BLaER1 (cell line): ENCODE data around the gene CHMP4B.
A peak's percentile ranks its signal among the peaks of the same experiment; 100 is the strongest.

Experiments used
- H3K27ac ChIP-seq: shearing (Covaris generic); formaldehyde crosslinking; 2 replicates; pipeline ENCODE4 v1.8.1; 2022
- H3K27me3 ChIP-seq: shearing (Covaris generic); formaldehyde crosslinking; 2 replicates; pipeline ENCODE4 v1.8.1; 2022
- H3K36me3 ChIP-seq: shearing (Covaris generic); formaldehyde crosslinking; 2 replicates; pipeline ENCODE4 v1.8.1; 2022
- H3K4me1 ChIP-seq: shearing (Covaris generic); formaldehyde crosslinking; 2 replicates; pipeline ENCODE4 v1.8.1; 2022
- H3K4me2 ChIP-seq: shearing (Covaris generic); formaldehyde crosslinking; 2 replicates; pipeline ENCODE4 v1.8.1; 2022
- H3K4me3 ChIP-seq: shearing (Covaris generic); formaldehyde crosslinking; 2 replicates; pipeline ENCODE4 v1.8.1; 2022
- H3K9ac ChIP-seq: shearing (Covaris generic); formaldehyde crosslinking; 2 replicates; pipeline ENCODE4 v1.8.1; 2022
- H3K9me3 ChIP-seq: shearing (Covaris generic); formaldehyde crosslinking; 2 replicates; pipeline ENCODE4 v1.8.1; 2022
- H4K20me1 ChIP-seq: shearing (Covaris generic); formaldehyde crosslinking; 2 replicates; pipeline ENCODE4 v1.8.1; 2022
- Cebpa-rat ChIP-seq: shearing (Covaris generic); IDR thresholded peaks from 2 replicates; pipeline ENCODE4 v1.8.1; 2022

The CHMP4B gene

DNA sequence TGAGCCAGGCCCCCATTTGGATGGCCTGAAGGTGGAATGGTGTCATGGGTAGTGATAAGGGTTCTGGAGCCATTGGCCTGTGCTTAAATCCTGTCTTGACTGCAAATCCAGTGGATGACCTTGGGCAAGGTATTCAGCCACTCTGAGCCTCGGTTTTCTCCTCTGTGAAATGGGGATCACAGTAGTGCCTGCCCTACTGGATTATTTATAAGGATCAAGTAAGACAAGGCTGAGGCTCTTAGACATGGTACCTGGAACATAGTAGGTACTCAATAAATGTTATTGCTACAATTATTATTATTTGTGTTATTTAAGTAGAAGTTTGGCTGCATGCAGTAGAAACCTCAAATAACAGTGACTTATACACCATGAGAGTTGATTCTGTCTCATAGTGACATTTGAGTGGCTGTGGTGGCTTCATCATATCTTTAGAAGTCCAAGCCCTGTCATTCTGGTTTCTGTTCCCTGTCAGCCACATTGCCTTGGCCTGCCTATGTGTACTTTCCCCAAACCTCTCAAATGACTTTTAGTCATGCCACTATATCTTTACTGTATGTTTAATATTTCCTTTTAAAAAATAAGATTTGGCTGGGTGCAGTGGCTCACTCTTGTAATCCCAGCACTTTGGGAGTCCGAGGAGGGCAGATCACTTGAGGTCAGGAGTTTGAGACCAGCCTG lies 37.6 kb upstream of the CHMP4B start:
- no peaks in the 10 kb centered on the region for H3K9me3 ChIP-seq
- no peak overlapping the region for H3K4me3 ChIP-seq
- H3K4me1 ChIP-seq, result peaks cover 16% of the 10 kb centered on the region
- H4K20me1 ChIP-seq, result no peaks in the 10 kb centered on the region
- H3K36me3 ChIP-seq, result peaks cover under 1% of the 10 kb centered on the region; the same call in 1 of the 2 replicates
- H3K4me2 ChIP-seq, result no peak overlapping the region
- no peak overlapping the region for H3K9ac ChIP-seq
- no peak for TF ChIP-seq Cebpa-rat
- no peak overlapping the region for H3K27ac ChIP-seq
- no peaks in the 10 kb centered on the region for H3K27me3 ChIP-seq

DNA sequence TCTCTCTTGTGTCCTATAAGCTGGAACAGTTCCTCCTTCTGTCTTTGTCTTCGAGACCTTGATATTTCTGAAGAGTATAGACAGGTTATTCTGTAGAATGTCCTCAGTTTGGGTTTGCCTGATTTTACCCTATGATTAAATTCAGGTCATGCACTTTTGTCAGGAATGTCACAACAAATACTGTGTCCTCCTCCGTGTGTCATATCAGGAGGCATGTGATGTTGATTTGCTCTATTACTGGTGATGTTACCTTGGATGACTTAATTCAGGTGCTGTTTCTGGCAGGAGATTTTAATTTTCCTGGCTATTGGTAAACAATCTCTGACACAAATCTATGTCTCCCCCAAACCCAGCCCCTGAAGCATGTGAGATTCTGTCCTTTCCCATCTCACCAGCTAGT lies 33.3 kb upstream of the CHMP4B start:
- no peak overlapping the region for H3K4me3 ChIP-seq
- H3K4me2 ChIP-seq, result peak overlapping the region; percentile 70
- H4K20me1 ChIP-seq, result no peaks in the 10 kb centered on the region
- H3K4me1 ChIP-seq, result peaks cover 40% of the 10 kb centered on the region
- peaks cover 11% of the 10 kb centered on the region; the same call in 1 of the 2 replicates for H3K36me3 ChIP-seq
- TF ChIP-seq Cebpa-rat, result no peak
- H3K9ac ChIP-seq, result no peak overlapping the region
- peak overlapping the region; percentile 73 for H3K27ac ChIP-seq
- no peaks in the 10 kb centered on the region for H3K9me3 ChIP-seq
- H3K27me3 ChIP-seq, result no peaks in the 10 kb centered on the region

GRCh38 chr20:33781133-33781532 lies 30.0 kb upstream of the CHMP4B start:
- H3K9me3 ChIP-seq, result no peaks in the 10 kb centered on the region
- no peak overlapping the region for H3K9ac ChIP-seq
- H3K4me2 ChIP-seq, result no peak overlapping the region
- TF ChIP-seq Cebpa-rat, result no peak
- no peak overlapping the region for H3K4me3 ChIP-seq
- H3K4me1 ChIP-seq, result peaks cover 48% of the 10 kb centered on the region
- 0 out of 2 replicates have a peak, but pooled peaks cover 11% of the 10 kb centered on the region for H3K36me3 ChIP-seq
- H3K27me3 ChIP-seq, result no peaks in the 10 kb centered on the region
- H3K27ac ChIP-seq, result 0 out of 2 replicates have a peak overlapping the region, but pooled peaks have one; percentile 35
- no peaks in the 10 kb centered on the region for H4K20me1 ChIP-seq

DNA sequence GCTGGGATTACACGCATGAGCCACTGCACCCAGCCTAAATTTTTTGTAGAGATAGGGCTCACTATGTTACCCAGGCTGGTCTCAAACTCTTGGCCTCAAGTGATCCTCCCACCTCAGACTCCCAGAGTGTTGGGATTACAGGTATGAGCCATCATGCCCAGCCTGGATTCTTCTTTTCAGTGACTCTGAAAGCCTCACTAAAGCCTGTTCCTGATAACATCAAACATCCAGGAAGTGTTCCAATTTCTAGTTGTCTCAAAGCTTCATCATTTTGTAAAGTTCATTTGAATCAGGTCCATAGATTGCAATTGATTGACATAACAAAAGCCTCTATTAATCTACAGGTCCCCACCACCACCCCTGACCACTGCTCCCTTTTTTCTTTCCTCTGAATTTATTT lies 29.2 kb upstream of the CHMP4B start:
- H3K9ac ChIP-seq, result no peak overlapping the region
- H3K27ac ChIP-seq, result no peak overlapping the region
- TF ChIP-seq Cebpa-rat, result no peak
- no peaks in the 10 kb centered on the region for H3K27me3 ChIP-seq
- H3K4me3 ChIP-seq, result no peak overlapping the region
- H3K9me3 ChIP-seq, result no peaks in the 10 kb centered on the region
- 0 out of 2 replicates have a peak, but pooled peaks cover 11% of the 10 kb centered on the region for H3K36me3 ChIP-seq
- no peaks in the 10 kb centered on the region for H4K20me1 ChIP-seq
- H3K4me2 ChIP-seq, result no peak overlapping the region
- H3K4me1 ChIP-seq, result peaks cover 56% of the 10 kb centered on the region

- Histone ChIP-seq H4K20me1 (no peaks in the 10 kb centered on the region), H3K4me3 (no peak overlapping the region), H3K9ac (no peak overlapping the region), H3K27me3 (no peaks in the 10 kb centered on the region), H3K27ac (no peak overlapping the region), H3K4me1 (peaks cover 61% of the 10 kb centered on the region), H3K36me3 (0 out of 2 replicates have a peak, but pooled peaks cover 11% of the 10 kb centered on the region), H3K4me2 (no peak overlapping the region), H3K9me3 (no peaks in the 10 kb centered on the region)
- no peak for TF ChIP-seq Cebpa-rat
These were observed 27.9 kb upstream of the CHMP4B start for GRCh38 chr20:33783256-33783655.

DNA sequence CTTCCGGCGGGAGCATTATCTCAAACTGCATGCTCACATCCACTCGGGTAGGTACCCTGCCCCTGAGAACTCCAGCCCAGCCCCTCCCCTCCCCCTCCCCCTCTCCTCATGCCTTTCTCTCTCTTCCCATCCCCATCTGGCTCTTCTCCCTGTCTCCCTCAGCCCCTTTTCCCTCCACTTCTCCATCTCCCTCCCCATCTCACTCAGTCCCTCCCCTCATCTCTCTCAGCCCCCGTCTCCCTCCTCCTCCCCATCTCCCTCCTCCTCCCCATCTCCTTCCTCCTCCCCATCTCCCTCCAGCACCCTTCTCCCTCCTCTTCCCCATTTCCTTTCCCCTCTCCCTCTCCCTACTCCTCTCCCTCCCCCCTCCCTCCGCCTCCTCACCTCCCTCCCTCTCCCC lies 27.3 kb upstream of the CHMP4B start:
- Histone ChIP-seq H3K4me2 (no peak overlapping the region), H3K9ac (no peak overlapping the region)

GRCh38 chr20:33784225-33784624 lies 26.9 kb upstream of the CHMP4B start:
- Histone ChIP-seq H3K9me3 (no peaks in the 10 kb centered on the region), H4K20me1 (no peaks in the 10 kb centered on the region), H3K36me3 (0 out of 2 replicates have a peak, but pooled peaks cover 11% of the 10 kb centered on the region), H3K4me2 (no peak overlapping the region), H3K4me1 (peaks cover 53% of the 10 kb centered on the region), H3K9ac (no peak overlapping the region), H3K27ac (no peak overlapping the region), H3K27me3 (no peaks in the 10 kb centered on the region), H3K4me3 (no peak overlapping the region)
- TF ChIP-seq Cebpa-rat, result no peak

More for the DNA sequence above, 27.3 kb upstream of the CHMP4B start:
- H4K20me1 ChIP-seq, result no peaks in the 10 kb centered on the region
- H3K4me1 ChIP-seq, result peaks cover 57% of the 10 kb centered on the region
- H3K27ac ChIP-seq, result no peak overlapping the region
- no peak for TF ChIP-seq Cebpa-rat
- no peaks in the 10 kb centered on the region for H3K27me3 ChIP-seq
- H3K9me3 ChIP-seq, result no peaks in the 10 kb centered on the region
- H3K36me3 ChIP-seq, result 0 out of 2 replicates have a peak, but pooled peaks cover 11% of the 10 kb centered on the region
- H3K4me3 ChIP-seq, result no peak overlapping the region

DNA sequence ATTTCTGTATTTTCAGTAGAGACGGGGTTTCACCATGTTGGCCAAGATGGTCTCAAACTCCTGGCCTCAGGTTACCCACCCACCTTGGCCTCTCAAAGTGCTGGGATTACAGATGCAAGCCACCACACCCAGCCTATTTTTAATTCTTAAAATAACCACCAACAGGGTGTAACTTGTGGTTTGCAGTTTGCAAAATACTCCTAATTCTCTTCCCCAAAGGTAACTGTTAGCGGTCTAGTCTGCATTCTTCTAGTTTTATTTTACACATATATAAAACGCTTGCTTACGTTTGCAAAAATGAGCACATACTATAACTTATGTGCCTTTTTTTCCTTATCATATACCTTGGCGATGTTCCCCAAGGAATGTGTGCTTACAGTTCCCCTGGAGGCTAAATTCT lies 25.6 kb upstream of the CHMP4B start:
- no peak overlapping the region for H3K27ac ChIP-seq
- peaks cover 40% of the 10 kb centered on the region for H3K4me1 ChIP-seq
- no peak overlapping the region for H3K4me2 ChIP-seq
- H3K36me3 ChIP-seq, result 0 out of 2 replicates have a peak, but pooled peaks cover 11% of the 10 kb centered on the region
- H4K20me1 ChIP-seq, result no peaks in the 10 kb centered on the region
- no peak overlapping the region for H3K9ac ChIP-seq
- H3K27me3 ChIP-seq, result no peaks in the 10 kb centered on the region
- H3K9me3 ChIP-seq, result no peaks in the 10 kb centered on the region
- TF ChIP-seq Cebpa-rat, result no peak
- no peak overlapping the region for H3K4me3 ChIP-seq

- no peak for TF ChIP-seq Cebpa-rat
- Histone ChIP-seq H3K4me3 (no peak overlapping the region), H3K27me3 (no peaks in the 10 kb centered on the region), H3K9ac (0 out of 2 replicates have a peak overlapping the region, but pooled peaks have one; percentile 17), H4K20me1 (no peaks in the 10 kb centered on the region), H3K36me3 (peaks cover 11% of the 10 kb centered on the region; the same call in 1 of the 2 replicates), H3K27ac (peak overlapping the region; percentile 43; the same call in 1 of the 2 replicates), H3K4me2 (peak overlapping the region; percentile 73), H3K9me3 (no peaks in the 10 kb centered on the region), H3K4me1 (peaks cover 33% of the 10 kb centered on the region)
These were observed 23.8 kb upstream of the CHMP4B start for GRCh38 chr20:33787253-33787891.
